GM12873 (cell line): Measurements from ENCODE around the gene HHAT.

Experiments used
- CTCF ChIP-seq: IDR thresholded peaks from 2 replicates; pipeline ENCODE4 v1.5.1; 2012; ENCODE audit warnings: low read depth, mild to moderate bottlenecking, moderate library complexity, low read length, control low read depth; ENCODE audit not compliant: insufficient read depth; ENCODE audit errors: missing control alignments

HHAT gene

DNA sequence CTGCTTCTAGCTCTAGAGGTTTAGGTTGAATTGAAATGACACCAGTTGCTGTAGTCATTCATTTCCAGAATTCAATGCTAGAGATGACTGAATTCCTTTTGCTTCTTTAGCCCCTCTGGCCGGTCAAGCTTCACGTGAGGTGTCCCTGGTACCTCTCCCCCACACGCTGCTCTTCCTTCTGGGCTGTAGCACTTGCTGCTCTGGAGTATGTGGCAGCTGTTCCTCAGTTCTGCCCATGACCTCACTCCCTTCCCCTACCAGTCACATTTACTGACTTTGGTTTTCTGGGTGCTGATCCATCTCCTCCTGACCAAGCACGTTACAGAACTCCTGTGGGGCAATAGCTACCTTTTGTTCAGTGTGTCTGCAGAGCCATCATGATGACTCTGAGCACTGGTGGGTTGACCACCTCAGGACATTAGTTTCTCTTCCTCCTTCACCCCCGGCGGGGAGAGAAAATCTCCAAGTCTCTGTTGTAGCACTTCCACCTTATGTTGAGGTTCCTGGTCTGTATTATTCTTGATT, 128.1 kb downstream of the HHAT start:
- no peak for TF ChIP-seq CTCF

- TF ChIP-seq CTCF, result no peak
Observed at GRCh38 chr1:210457568-210457967, 128.9 kb downstream of the HHAT start.

DNA sequence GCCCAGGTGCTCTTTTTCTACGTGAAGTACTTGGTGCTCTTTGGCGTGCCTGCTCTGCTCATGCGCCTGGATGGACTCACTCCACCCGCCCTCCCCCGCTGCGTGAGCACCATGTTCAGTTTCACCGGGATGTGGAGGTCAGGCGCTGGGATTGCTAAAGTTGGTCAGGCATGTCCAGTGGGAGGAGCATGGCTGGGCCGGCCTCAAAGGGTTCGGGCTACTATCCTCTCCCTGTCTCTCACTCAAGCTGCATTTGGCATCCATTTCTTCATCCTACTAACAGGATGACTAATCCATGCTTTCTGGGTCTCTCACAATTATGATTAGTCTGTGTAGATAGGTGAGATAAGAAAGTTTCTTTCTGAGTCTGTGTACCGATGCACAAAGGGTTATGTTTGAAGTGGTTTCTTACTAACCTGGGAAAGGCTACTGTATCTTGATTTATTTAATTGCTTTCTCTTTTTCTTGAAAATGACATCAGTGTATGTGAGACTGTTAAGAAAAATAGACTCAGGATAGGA, 135.9 kb downstream of the HHAT start:
- no peak for TF ChIP-seq CTCF

DNA sequence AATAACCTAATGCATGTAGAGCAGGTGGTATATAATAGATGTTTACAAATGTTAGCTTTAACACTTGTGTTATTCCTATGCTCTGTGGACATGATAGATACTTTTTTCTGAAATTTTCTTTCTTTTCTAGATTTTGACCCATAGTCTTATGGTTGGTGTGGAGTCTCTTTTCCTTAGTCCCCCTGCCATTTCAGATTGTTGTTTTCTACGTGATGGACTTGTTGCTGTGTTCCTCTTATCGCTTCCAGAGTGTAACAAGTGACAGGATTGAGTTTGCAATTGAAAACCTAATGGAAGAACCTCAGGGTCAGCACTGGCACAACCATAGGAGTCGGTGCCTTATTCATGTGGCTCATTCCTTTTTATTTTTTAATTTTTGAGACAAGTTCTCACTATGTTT, 136.4 kb downstream of the HHAT start:
- no peak for TF ChIP-seq CTCF

GRCh38 chr1:210467440-210468043, 138.8 kb downstream of the HHAT start:
- TF ChIP-seq CTCF, result no peak

GRCh38 chr1:210469441-210469840, 140.7 kb downstream of the HHAT start:
- TF ChIP-seq CTCF, result no peak

- TF ChIP-seq CTCF, result no peak
Observed at GRCh38 chr1:210475321-210475720, 146.6 kb downstream of the HHAT start.

DNA sequence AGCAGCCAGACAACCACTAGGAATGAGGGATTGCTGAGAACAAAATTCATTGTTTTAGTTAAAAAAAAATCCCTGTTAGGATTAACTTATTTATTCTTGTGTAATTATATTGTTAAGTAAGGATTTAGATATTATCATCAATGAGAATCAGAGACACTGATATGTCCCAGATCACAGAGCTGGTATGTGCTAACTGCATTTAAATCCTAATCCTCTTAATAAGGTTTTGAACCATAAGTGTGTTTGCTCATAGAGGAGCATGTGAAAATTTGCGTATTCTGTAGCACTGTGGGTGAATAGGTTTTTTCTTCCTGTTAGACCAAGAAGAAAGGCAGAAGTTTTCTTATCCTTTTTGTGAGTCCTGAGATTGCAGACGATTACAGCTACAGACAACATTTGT, 147.1 kb downstream of the HHAT start:
- TF ChIP-seq CTCF, result no peak
